ENCODE results near the gene WNT4. TPM values are rescaled to one million over a fixed set of nuclear protein-coding genes. Genes with fewer than 3 reads are reported as not detected.
A peak's percentile ranks its signal among the peaks of the same experiment; 100 is the strongest.

Gene WNT4
- total RNA-seq, 2 donors from 2014 or later: 0.16 TPM; not detected in 1

DNA sequence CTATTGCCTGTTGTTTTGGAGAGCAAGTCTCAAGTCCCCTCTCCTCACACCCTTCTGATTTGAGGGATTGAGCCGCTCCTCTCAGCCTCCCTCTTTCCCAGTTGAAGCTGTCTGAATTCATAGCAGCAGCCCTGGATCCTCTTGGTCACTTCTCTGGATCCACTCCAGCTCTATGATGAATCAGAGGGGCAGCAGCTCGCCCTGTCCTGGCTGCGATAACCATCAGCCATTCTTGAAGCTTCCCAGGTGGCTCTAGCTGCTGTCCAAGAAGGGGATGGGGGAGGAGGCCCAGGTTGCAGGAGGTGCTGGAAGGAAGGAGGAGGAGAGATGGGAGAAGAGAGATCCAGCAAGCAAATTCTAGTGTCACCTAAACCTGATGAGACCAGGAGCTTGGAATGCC, 31.3 kb downstream of the WNT4 start:
- no peak overlapping the region for H3K4me3 ChIP-seq
- TF ChIP-seq, protein P1, sequence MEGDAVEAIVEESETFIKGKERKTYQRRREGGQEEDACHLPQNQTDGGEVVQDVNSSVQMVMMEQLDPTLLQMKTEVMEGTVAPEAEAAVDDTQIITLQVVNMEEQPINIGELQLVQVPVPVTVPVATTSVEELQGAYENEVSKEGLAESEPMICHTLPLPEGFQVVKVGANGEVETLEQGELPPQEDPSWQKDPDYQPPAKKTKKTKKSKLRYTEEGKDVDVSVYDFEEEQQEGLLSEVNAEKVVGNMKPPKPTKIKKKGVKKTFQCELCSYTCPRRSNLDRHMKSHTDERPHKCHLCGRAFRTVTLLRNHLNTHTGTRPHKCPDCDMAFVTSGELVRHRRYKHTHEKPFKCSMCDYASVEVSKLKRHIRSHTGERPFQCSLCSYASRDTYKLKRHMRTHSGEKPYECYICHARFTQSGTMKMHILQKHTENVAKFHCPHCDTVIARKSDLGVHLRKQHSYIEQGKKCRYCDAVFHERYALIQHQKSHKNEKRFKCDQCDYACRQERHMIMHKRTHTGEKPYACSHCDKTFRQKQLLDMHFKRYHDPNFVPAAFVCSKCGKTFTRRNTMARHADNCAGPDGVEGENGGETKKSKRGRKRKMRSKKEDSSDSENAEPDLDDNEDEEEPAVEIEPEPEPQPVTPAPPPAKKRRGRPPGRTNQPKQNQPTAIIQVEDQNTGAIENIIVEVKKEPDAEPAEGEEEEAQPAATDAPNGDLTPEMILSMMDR (IDR thresholded peaks at IDR 0.05): no peak
- H3K4me1 ChIP-seq: peaks cover 0 to 58% of the 10 kb centered on the region in 2 donors
- H3K27ac ChIP-seq: peak overlapping the region; percentile 23 to 53
- H3K27me3 ChIP-seq: no peaks in the 10 kb centered on the region
- no peaks in the 10 kb centered on the region for H3K9me3 ChIP-seq
- peak; percentile 53 for DNase-seq (ENCODE audit: low spot score)
- peaks cover 2% of the 10 kb centered on the region for H3K36me3 ChIP-seq

DNA sequence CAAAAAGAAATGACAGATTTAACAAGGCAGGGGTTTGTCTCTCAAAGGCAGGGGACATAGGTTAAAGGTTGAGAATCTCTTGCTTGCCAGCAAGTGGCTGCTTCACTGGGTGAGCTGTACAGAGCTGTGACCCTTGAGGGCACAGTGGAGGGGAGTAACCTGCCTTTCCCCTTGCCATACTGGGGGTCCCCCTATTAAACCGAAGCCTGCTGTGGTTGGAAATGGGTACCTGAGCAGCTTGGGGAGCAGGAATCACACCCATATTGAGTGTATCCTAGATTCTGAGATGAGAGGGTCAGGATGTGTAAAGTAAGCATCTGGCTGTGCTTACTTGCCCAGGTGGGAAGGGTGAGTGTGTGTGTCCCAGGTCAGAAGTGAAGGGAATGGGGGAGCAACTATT, 31.8 kb downstream of the WNT4 start:
- H3K9me3 ChIP-seq: no peaks in the 10 kb centered on the region
- peaks cover 4% of the 10 kb centered on the region for H3K36me3 ChIP-seq
- H3K4me3 ChIP-seq: no peak overlapping the region
- TF ChIP-seq, protein P1 (IDR thresholded peaks at IDR 0.05): no peak
- no peak for DNase-seq (ENCODE audit: low spot score)
- no peaks in the 10 kb centered on the region for H3K27me3 ChIP-seq
- H3K4me1 ChIP-seq: peaks cover 0 to 55% of the 10 kb centered on the region in 2 donors
- no peak overlapping the region for H3K27ac ChIP-seq

DNA sequence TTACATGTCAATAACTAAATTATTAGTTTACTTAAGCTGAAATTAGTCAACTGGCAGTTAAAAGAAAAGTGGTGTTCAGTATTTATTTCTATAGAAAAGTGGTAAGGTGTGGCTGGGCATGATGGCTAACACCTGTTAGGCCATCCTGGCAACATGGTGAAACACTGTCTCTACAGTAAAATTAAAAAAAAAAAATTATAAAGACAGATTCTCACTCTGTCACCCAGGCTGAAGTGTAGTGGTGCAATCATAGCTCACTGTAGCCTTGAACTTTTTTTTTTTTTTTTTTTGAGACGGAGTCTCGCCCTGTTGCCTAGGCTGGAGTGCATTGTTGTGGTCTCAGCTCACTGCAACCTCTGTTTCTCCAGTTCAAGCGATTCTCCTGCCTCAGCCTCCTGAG, 32.9 kb downstream of the WNT4 start:
- Histone ChIP-seq H3K9me3 (no peaks in the 10 kb centered on the region), H3K36me3 (peaks cover 4% of the 10 kb centered on the region), H3K27me3 (no peaks in the 10 kb centered on the region), H3K4me3 (no peak overlapping the region), H3K4me1 (peaks cover 0 to 50% of the 10 kb centered on the region in 2 donors), H3K27ac (no peak overlapping the region)
- TF ChIP-seq, protein P1 (IDR thresholded peaks at IDR 0.05): no peak
- DNase-seq (ENCODE audit: low spot score): no peak

DNA sequence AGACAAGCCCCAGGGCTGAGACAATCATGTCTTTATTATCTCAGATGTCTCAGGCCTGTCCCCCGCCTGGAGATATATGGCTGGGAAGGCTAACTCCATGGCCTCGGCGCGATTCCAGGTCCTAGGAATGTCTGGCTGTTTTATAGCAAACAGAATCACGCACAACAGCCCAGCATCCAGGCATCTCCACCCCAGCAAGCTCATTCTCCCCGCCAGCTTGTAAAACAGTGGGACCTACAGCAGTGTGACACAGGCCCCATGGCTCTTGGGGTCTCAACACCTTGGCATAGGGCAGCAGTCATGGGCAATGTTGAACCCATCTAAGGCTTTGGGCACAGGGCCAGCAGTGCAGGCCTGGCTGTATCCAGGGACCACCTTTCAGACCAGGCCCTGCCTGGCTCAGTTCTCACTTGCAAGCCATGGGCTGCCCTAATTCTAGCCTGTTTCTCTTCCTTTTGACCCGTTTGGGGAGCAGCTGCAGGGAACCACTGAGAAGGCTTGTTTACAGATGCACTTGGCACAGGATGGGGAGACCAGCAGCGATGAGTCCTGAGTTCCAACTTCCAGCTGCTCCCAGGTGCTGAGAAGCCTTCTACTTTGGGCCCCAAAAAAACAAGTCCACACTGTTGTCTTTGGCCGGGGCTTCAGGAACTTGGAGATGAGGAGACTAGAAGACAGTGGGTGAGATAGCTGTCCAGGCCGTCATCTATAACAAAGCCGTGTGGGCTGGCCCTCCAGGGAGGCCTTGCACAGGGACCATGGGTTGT, 34.4 kb downstream of the WNT4 start:
- Histone ChIP-seq H3K27me3 (no peaks in the 10 kb centered on the region), H3K36me3 (peaks cover 4% of the 10 kb centered on the region), H3K27ac (no peak overlapping the region), H3K9me3 (no peaks in the 10 kb centered on the region), H3K4me3 (no peak overlapping the region), H3K4me1 (peaks cover 0 to 35% of the 10 kb centered on the region in 2 donors)
- DNase-seq (ENCODE audit: low spot score): peak; percentile 56
- TF ChIP-seq, protein P1 (IDR thresholded peaks at IDR 0.05): no peak

DNA sequence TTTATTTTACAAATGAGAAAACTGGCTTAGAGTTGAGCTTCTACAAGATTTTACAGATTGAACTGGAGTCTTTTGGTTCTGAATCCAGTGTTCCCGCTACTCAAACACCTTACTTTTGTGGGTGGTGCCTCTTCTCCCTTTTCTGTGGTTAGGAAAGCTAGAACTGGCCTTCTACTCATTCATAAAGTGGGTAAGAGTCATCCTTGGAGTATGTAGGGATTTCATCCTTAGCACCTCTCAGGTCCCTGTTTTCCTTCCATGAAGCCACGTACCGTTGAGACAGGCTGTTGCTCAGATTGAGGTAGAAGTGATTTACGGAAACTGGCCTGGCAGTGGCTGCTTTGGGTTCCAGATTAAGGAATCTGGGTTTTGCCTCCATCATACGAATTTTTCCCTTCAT, 35.8 kb downstream of the WNT4 start:
- DNase-seq (ENCODE audit: low spot score): no peak
- H3K27ac ChIP-seq: no peak overlapping the region
- TF ChIP-seq, protein P1 (IDR thresholded peaks at IDR 0.05): no peak
- H3K36me3 ChIP-seq: peaks cover 4% of the 10 kb centered on the region
- H3K4me1 ChIP-seq: peaks cover 0 to 21% of the 10 kb centered on the region in 2 donors
- no peaks in the 10 kb centered on the region for H3K27me3 ChIP-seq
- no peaks in the 10 kb centered on the region for H3K9me3 ChIP-seq
- no peak overlapping the region for H3K4me3 ChIP-seq

Measured in right atrium auricular region (tissue), 2 donors.